GM20431 (cell line): Measurements from ENCODE around the gene SULT1A1.

Experiments used
- in situ Hi-C: fragments of 300-500 bp; cut with MseI, MboI; formaldehyde crosslinking; loops from one replicate; pipeline ENCODE4 v1.15.0; 2020; ENCODE audit warnings: low sequenced_read_pairs; ENCODE audit not compliant: unreplicated experiment

The SULT1A1 gene

DNA sequence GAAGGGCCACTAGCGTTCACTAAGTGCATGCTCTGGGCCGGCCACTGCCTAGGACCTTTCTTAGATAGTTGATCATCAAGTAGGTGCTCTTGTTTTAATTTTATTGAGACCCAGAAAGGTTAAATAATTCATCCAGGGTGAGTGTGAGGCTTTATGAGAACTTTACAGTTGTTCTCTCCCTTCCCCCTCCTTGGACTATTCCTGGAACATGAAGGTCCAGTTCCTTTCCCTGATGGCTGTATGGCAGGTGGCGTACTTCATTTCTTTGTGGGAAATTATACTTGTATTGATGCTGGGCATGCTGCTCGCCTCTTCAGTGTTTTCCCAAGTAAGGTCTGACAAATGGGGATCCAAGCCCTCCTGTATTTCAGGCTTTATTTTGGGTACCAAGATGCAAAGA lies 47.6 kb downstream of the SULT1A1 start:
- in situ Hi-C loops = no loop called here

DNA sequence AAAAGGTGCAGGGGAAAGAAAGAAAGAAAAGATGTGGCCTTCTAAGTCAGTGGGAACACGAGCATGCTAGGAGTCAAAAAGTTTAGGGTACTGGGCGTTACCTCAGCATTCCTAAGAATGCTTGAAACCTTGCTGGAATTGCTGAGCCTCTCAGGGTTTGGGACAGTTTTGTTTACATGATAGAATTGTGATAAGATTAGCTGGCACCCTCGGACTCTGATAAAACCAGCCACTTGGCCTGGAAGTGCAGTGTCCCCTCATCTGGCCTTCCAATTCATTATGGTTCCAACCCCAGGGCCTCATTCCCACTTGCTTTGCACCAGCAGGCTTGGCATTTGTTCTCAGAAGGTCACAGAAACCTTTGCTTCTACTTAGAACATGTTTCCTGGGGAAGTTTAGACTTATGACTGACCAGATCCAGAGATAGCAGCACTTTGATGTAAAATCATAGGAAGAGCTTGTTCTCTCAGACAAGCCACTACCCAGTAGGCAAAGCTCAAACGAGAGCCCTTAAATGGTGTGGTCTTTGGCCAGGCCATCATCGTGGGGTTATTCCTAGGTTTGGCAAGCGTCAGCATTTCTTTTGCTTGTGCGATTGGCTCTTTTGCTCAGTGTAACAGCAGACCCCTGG lies 48.2 kb downstream of the SULT1A1 start:
- in situ Hi-C loops = no loop called here

DNA sequence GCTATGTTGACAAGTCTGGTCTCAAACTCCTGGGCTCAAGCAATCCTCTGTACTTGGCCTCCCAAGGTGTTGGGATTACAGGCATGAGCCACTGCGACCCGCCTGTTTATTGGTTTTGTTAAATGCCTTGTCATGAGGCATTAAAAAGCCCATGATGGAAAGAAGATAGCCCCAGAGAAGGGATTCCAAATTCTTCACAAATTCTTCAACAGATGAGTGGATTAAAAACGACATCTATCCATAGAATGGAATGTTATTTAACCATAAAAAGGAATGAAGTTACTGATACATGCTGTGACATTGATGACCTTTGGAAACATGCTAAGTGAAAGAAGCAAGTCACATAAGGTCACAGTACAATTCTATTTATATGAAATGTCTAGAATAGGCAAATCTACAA lies 51.4 kb downstream of the SULT1A1 start:
- in situ Hi-C loops = no loop called here

- in situ Hi-C loops = no loop called here
Measured at GRCh38 chr16:28556914-28557320, 52.9 kb downstream of the SULT1A1 start.

GRCh38 chr16:28555561-28555960 lies 54.3 kb downstream of the SULT1A1 start:
- in situ Hi-C loops = no loop called here
